ENCODE data around the gene CCDC167.

DNA sequence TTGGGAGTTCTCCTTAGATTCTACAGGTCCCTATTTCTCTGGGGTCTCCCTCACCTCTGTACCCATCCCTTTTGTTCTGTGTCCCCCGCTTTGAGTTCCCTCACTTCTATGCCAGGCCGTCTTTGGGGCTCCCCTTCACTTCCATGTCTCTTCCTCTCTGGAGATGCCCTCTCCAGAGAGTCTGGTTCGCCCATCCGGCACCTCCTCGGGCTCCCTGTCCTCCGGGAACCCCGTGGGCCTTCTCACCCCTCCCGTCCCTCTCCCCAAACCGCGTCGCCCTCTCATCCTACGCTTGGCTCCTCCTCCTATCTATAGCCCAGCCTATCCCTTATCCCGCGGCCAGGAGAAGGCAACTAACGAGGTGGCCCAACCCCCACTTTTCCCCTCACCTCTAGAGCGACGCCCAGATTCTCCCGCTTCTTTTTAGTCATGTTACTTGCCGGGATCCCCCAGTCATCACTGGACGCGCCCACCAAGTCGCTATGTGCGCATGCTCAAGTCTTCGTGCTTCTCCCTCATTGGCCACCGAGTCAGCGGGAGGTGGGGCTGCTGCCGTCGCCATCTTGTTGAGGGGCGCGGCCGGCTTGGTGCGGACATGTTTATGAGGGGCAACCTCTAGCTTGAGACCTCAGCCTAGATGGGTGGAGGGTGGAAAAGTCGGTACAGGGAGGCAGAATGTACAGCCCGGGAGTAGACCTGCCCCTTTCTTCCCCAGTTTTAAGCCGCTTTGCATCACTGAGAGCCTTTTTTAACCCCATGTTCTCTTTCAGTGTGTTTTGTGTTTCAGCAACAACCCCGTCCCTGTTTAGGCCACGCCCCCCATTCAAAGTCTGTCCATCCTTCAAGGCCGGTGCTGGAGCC, at the start of gene CCDC167:
- TF ChIP-seq CTCF (IDR thresholded peaks at IDR 0.05; ENCODE audit: insufficient read depth, low read length): no peak
- TF ChIP-seq, protein P1, sequence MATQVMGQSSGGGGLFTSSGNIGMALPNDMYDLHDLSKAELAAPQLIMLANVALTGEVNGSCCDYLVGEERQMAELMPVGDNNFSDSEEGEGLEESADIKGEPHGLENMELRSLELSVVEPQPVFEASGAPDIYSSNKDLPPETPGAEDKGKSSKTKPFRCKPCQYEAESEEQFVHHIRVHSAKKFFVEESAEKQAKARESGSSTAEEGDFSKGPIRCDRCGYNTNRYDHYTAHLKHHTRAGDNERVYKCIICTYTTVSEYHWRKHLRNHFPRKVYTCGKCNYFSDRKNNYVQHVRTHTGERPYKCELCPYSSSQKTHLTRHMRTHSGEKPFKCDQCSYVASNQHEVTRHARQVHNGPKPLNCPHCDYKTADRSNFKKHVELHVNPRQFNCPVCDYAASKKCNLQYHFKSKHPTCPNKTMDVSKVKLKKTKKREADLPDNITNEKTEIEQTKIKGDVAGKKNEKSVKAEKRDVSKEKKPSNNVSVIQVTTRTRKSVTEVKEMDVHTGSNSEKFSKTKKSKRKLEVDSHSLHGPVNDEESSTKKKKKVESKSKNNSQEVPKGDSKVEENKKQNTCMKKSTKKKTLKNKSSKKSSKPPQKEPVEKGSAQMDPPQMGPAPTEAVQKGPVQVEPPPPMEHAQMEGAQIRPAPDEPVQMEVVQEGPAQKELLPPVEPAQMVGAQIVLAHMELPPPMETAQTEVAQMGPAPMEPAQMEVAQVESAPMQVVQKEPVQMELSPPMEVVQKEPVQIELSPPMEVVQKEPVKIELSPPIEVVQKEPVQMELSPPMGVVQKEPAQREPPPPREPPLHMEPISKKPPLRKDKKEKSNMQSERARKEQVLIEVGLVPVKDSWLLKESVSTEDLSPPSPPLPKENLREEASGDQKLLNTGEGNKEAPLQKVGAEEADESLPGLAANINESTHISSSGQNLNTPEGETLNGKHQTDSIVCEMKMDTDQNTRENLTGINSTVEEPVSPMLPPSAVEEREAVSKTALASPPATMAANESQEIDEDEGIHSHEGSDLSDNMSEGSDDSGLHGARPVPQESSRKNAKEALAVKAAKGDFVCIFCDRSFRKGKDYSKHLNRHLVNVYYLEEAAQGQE (IDR thresholded peaks at IDR 0.05; ENCODE audit: insufficient replicate concordance, low read depth): no peak
- no peak for TF ChIP-seq GABPA (IDR thresholded peaks at IDR 0.05; ENCODE audit: low read depth)
- no peak for TF ChIP-seq SPI1 (IDR thresholded peaks at IDR 0.05; ENCODE audit: borderline replicate concordance, low read depth)

Measured in HL-60 (cell line).